Motor neuron (in vitro differentiated cells): ENCODE results near the gene ELF1. TPM values are rescaled to one million over a fixed set of nuclear protein-coding genes. Genes with fewer than 3 reads are reported as not detected.
A peak's percentile ranks its signal among the peaks of the same experiment; 100 is the strongest.
"Not testable (repeated sequence)": the region's sequence is repeated elsewhere in the genome, so short reads cannot be mapped to it uniquely, and the experiment has no call there.

Experiments used
- ATAC-seq, 8 experiments: fragments of 200-7000 bp; cut with Tn5 transposase; replicated peaks in 6 of 8; 2 replicates each; pipeline ENCODE4 v1.8.0; 2021; ENCODE audit warnings: mild to moderate bottlenecking in 8 of 8, moderate library complexity in 8 of 8
- H3K27ac ChIP-seq, 2 donors: fragments of 250-450 bp; sonication (Bioruptor Pico); 2 replicates each; pipeline ENCODE4 v1.9.0; 2021; ENCODE audit warnings: antibody characterized with exemption in 2 of 2, mild to moderate bottlenecking in 2 of 2, moderate library complexity in 1 of 2
- H3K4me1 ChIP-seq, 2 donors: fragments of 250-450 bp; sonication (Bioruptor Pico); replicated peaks in 1 of 2; 2 replicates each; pipeline ENCODE4 v1.6.1; 2021; ENCODE audit warnings: antibody characterized with exemption in 2 of 2, mild to moderate bottlenecking in 2 of 2, moderate library complexity in 1 of 2
- H3K4me3 ChIP-seq, 5 donors: fragments of 250-450 bp; sonication (Bioruptor Pico); 2 replicates each; pipeline ENCODE4 v1.9.0; 2021; ENCODE audit warnings: antibody characterized with exemption in 5 of 5, mild to moderate bottlenecking in 5 of 5, moderate library complexity in 4 of 5
- WGBS, 10 experiments: fragments of 450-650 bp; shearing (Covaris generic); methylation state at CpG; one replicate each; pipeline ENCODE4 v1.0.0; 2022; 5-methylcytosine and 5-hydroxymethylcytosine counted together
- in situ Hi-C, 9 experiments: fragments of 400-800 bp; cut with MboI; loops; one replicate each; pipeline ENCODE4 v1.15.0; 2021; ENCODE audit warnings: low sequenced_read_pairs in 9 of 9, low pct_unique_long_range_greater_than_20kb in 2 of 9; ENCODE audit not compliant: unreplicated experiment in 9 of 9
- total RNA-seq, 8 experiments: library from RNA; unstranded; fragments of 300-600 nt; gene quantifications; 2 replicates each; pipeline versions ENCODE4 v1.2.3 to v1.2.4, GENCODE V29; 2022

ELF1 gene
- total RNA-seq, 8 experiments from 2014 or later, result 5.9 to 48.0 (median 16.5) TPM

DNA sequence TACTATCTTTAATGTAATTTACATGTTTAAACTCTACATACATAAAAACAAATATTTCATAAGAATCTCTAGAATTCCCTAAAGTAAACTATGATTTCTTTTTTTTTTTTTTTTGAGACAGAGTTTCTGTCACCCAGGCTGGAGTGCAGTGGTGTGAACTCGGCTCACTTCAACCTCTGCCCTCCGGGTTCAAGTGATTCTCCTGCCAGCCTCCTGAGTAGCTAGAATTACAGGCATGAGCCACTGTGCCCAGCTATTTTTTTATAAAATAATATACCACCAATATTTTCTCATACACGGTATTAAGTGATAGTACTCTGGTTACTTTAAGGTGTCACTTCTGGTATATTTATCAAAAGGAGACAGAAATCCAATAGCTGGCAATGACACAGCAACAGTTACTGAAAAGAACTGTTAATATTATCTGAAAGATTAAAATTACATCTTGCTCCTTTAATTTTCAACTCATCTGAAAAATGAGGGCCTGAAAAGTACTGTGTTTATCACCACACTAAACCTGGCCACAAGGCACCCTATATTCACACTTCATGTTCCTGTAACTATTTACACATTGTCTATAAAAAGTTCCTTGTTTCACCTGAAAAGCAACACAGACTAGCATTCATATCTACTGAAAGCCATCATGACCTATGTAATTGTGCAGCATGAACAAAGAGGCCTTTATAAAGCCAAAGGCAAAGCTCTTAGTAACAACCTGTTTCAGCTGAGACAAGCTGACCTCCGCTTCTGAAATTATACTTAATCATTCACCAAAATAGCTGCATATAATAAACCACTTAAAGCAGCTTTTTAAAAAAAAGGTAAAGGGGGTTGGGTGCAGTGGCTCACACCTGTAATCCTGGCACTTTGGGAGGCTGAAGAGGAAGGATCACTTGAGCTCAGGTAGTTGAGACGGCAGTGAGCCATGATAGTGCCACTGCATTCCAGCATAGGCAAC, 123.6 kb downstream of the ELF1 start:
- 75 to 89% (median 84%) methylated on average over 2 to 5 of the region's 5 CpGs; no CpG with 5 or more reads in 2 of the 10 experiments for WGBS, 10 experiments
- H3K4me3 ChIP-seq, result no peak overlapping the region
- ATAC-seq, result no peak
- in situ Hi-C loops, result no loop called here
- no peak overlapping the region for H3K27ac ChIP-seq
- H3K4me1 ChIP-seq, result peaks cover 4 to 6% of the 10 kb centered on the region in 2 donors

DNA sequence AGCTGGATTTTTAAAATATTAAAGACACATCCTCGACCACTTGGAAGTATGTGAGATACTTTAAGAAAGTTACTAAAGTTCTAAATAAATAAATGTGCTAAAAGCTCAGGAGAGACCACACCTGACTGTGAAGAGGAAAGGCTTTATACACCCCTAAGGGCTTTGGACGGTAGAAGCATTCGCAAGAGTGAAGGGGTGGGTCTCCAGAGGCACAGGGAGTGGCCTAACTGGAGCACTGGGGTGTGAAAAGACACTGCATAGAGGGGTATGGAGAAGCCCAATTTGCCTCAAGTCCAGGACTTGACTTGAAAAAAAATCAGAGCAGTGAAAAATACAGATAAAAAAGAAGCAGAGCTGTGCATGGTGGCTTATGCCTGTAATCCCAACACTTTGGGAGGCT, 125.5 kb downstream of the ELF1 start:
- H3K27ac ChIP-seq, H3K4me3 ChIP-seq, H3K4me1 ChIP-seq, in situ Hi-C loops: not testable (repeated sequence)
- ATAC-seq, result peak in 2 of 8 experiments; percentile 46 to 57
- WGBS, 10 experiments, result 33 to 100% (median 80%) methylated on average over 1 to 3 of the region's 3 CpGs; no CpG with 5 or more reads in 2 of the 10 experiments

DNA sequence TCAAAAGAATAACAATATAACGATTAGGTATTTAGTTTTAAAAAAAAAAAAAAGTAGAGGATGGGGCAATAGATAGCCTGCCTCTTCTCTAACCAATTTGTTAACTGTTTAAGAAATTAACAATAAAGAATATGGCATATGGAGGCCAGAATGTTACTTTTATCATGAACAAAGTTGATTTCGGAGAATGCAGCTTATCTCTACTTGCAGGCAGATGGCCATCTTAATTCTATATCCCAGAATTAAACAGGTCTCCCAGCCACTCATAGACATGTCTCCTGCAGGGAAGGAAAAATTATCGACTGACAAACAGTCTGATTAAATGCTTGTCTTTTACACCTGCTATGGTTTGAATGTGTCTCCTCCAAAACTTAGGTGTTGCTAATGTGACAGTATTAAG, 133.1 kb downstream of the ELF1 start:
- in situ Hi-C loops, result no loop called here
- Histone ChIP-seq H3K4me1 (no peaks in the 10 kb centered on the region), H3K4me3 (no peak overlapping the region), H3K27ac (no peak overlapping the region)
- WGBS, 10 experiments, result 63 to 100% (median 95%) methylated on average over 1 to 3 of the region's 3 CpGs; no CpG with 5 or more reads in 2 of the 10 experiments
- no peak for ATAC-seq

DNA sequence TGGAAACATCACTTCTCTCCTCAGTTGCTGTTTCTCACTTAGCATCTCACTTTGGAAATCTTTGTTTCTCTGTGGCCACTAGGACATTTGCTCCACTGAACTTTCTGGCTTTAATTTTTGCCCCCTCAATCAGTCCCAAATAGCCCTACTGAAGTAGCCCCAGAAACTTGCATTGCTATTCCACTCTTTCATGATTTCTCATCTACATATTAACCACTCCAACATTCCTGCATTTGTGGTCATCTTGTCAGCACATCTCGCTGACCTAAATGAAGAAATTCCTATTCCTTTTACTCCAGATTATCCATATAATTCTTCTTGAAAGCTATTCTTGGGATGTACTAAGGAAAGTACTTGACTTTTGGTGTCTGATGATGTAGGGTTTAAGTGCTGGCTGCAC, 134.9 kb downstream of the ELF1 start:
- H3K4me3 ChIP-seq, in situ Hi-C loops, H3K4me1 ChIP-seq, H3K27ac ChIP-seq: not testable (repeated sequence)
- no CpG with 5 or more reads among the region's 1 CpG for WGBS, 10 experiments
- ATAC-seq, result peak in 3 of 8 experiments; percentile 72 to 96 (median 94)

Other genes starting within 250 kb of the ELF1 start
- 10 to 100 TPM; 22.4 to 35.7 (median 30.7) TPM for gene MRPS31, start 248.1 kb downstream of the ELF1 start, total RNA-seq
- 10 to 100 TPM; 11.0 to 25.1 (median 15.7) TPM for gene SLC25A15, start 229.7 kb downstream of the ELF1 start, total RNA-seq
- gene WBP4, start 42.2 kb upstream of the ELF1 start, total RNA-seq, result 10 to 100 TPM in 7 of 8 experiments, 1 to 10 TPM in 1; 8.7 to 27.6 (median 12.6) TPM
- 10 to 100 TPM; 15.0 to 50.2 (median 24.2) TPM for gene KBTBD6, start 113.5 kb upstream of the ELF1 start, total RNA-seq
- gene KBTBD7, start 175.3 kb upstream of the ELF1 start, total RNA-seq, result 10 to 100 TPM in 5 of 8 experiments, 1 to 10 TPM in 3; 5.3 to 16.0 (median 11.4) TPM
- 10 to 100 TPM in 4 of 8 experiments, 1 to 10 TPM in 4; 7.7 to 14.0 (median 9.9) TPM for gene MTRF1, start 244.3 kb upstream of the ELF1 start, total RNA-seq